Measurements from ENCODE around the gene EBI3. TPM values are rescaled to one million over a fixed set of nuclear protein-coding genes. Genes with fewer than 3 reads are reported as not detected.
A peak's percentile ranks its signal among the peaks of the same experiment; 100 is the strongest.
"Not testable (repeated sequence)": the region's sequence is repeated elsewhere in the genome, so short reads cannot be mapped to it uniquely, and the experiment has no call there.

Gene EBI3
- total RNA-seq, 1 donor from 2014 or later: 0.49 TPM

- no peak for DNase-seq
- Histone ChIP-seq H3K36me3 (peaks cover 93% of the 10 kb centered on the region), H3K9me3 (replicated peaks) (no peaks in the 10 kb centered on the region), H3K27me3 (ENCODE audit: low read depth) (no peaks in the 10 kb centered on the region), H3K4me3 (no peak overlapping the region), H3K4me1 (no peaks in the 10 kb centered on the region), H3K27ac (replicated peaks) (no peak overlapping the region)
- TF ChIP-seq CTCF (IDR thresholded peaks at IDR 0.05; ENCODE audit: borderline replicate concordance): no peak
- intact Hi-C loops (cut with micrococcal nuclease): no loop called here
These were observed 37.1 kb downstream of the EBI3 start for GRCh38 chr19:4266253-4267000.

GRCh38 chr19:4267101-4267900 lies 38.0 kb downstream of the EBI3 start:
- intact Hi-C loops (cut with micrococcal nuclease): no loop called here

GRCh38 chr19:4267901-4268815 lies 38.8 kb downstream of the EBI3 start:
- Histone ChIP-seq H3K9me3 (replicated peaks) (peaks cover 9% of the 10 kb centered on the region), H3K4me1 (no peaks in the 10 kb centered on the region), H3K36me3 (peaks cover 89% of the 10 kb centered on the region), H3K27me3 (ENCODE audit: low read depth) (no peaks in the 10 kb centered on the region), H3K27ac (replicated peaks) (no peak overlapping the region), H3K4me3 (no peak overlapping the region)
- DNase-seq: no peak
- intact Hi-C loops (cut with micrococcal nuclease): no loop called here
- peak; percentile 27 for TF ChIP-seq CTCF (IDR thresholded peaks at IDR 0.05; ENCODE audit: borderline replicate concordance)

More at GRCh38 chr19:4267101-4267900, 38.0 kb downstream of the EBI3 start:
- TF ChIP-seq CTCF (IDR thresholded peaks at IDR 0.05; ENCODE audit: borderline replicate concordance): peak; percentile 90
- Histone ChIP-seq H3K36me3 (peaks cover 93% of the 10 kb centered on the region), H3K4me3 (no peak overlapping the region), H3K4me1 (no peaks in the 10 kb centered on the region), H3K27ac (replicated peaks) (no peak overlapping the region), H3K9me3 (replicated peaks) (peaks cover 8% of the 10 kb centered on the region), H3K27me3 (ENCODE audit: low read depth) (no peaks in the 10 kb centered on the region)
- peak; percentile 42 for DNase-seq

GRCh38 chr19:4268816-4269430 lies 39.6 kb downstream of the EBI3 start:
- no peak for DNase-seq
- no peaks in the 10 kb centered on the region for H3K27me3 ChIP-seq (ENCODE audit: low read depth)
- no peak overlapping the region for H3K27ac ChIP-seq (replicated peaks)
- H3K4me3 ChIP-seq: no peak overlapping the region
- no peaks in the 10 kb centered on the region for H3K4me1 ChIP-seq
- peaks cover 9% of the 10 kb centered on the region for H3K9me3 ChIP-seq (replicated peaks)
- intact Hi-C loops (cut with micrococcal nuclease): no loop called here
- peaks cover 82% of the 10 kb centered on the region for H3K36me3 ChIP-seq
- TF ChIP-seq CTCF (IDR thresholded peaks at IDR 0.05; ENCODE audit: borderline replicate concordance): no peak

- no peak for DNase-seq
- Histone ChIP-seq H3K36me3 (peaks cover 45% of the 10 kb centered on the region), H3K27me3 (ENCODE audit: low read depth) (peaks cover 8% of the 10 kb centered on the region), H3K4me3 (no peak overlapping the region), H3K9me3 (replicated peaks) (peaks cover 9% of the 10 kb centered on the region), H3K27ac (replicated peaks) (no peak overlapping the region), H3K4me1 (peaks cover 4% of the 10 kb centered on the region)
- no peak for TF ChIP-seq CTCF (IDR thresholded peaks at IDR 0.05; ENCODE audit: borderline replicate concordance)
- intact Hi-C loops (cut with micrococcal nuclease): no loop called here
These were observed 43.6 kb downstream of the EBI3 start for GRCh38 chr19:4272894-4273293.

- peaks cover 32% of the 10 kb centered on the region for H3K36me3 ChIP-seq
- H3K9me3 ChIP-seq (replicated peaks); H3K27ac ChIP-seq (replicated peaks); DNase-seq; H3K4me3 ChIP-seq; intact Hi-C loops (cut with micrococcal nuclease): not testable (repeated sequence)
- H3K4me1 ChIP-seq: peaks cover 11% of the 10 kb centered on the region
- H3K27me3 ChIP-seq (ENCODE audit: low read depth): peaks cover 22% of the 10 kb centered on the region
These were observed 45.0 kb downstream of the EBI3 start for GRCh38 chr19:4274321-4274686.

Measured in left ventricle myocardium inferior (tissue), 1 donor.